T-cell (primary cell): Measurements from ENCODE around the gene KDM5A. TPM values are rescaled to one million over a fixed set of nuclear protein-coding genes. Genes with fewer than 3 reads are reported as not detected.
A peak's percentile ranks its signal among the peaks of the same experiment; 100 is the strongest.
"Not testable (repeated sequence)": the region's sequence is repeated elsewhere in the genome, so short reads cannot be mapped to it uniquely, and the experiment has no call there.

ENCODE experiments used
- ATAC-seq, 4 experiments: fragments of 200-7000 bp in 3 of 4; fragments of 150-1000 bp in 1 of 4; cut with Tn5 transposase; replicated peaks in 1 of 4; 1 replicate in 3 of 4; 2 replicates in 1 of 4; pipeline ENCODE4 v1.10.0; 2021; ENCODE audit warnings: moderate library complexity in 3 of 4, mild to moderate bottlenecking in 2 of 4, moderate number of reproducible peaks in 1 of 4
- CTCF ChIA-PET, 2 donors: fragments of 300-600 bp; sonication (Branson Sonifier 250); formaldehyde crosslinking; loops; one replicate each; lab custom pipeline; 2022; ENCODE audit warnings: antibody characterized with exemption in 2 of 2; lab: Charles Lee
- POLR2A ChIA-PET, 2 donors: fragments of 300-600 bp; sonication (Branson Sonifier 250); formaldehyde crosslinking; loops; one replicate each; lab custom pipeline; 2022; ENCODE audit warnings: antibody characterized with exemption in 2 of 2; lab: Charles Lee
- DNase-seq, 35 experiments: peaks; one replicate each; pipeline versions ENCODE4 v3.0.0 to v3.0.0-alpha.2; 2013 to 2023
- H3K27ac ChIP-seq: one replicate; pipeline ENCODE4 v1.5.1; 2013; ENCODE audit warnings: low read length
- H3K27me3 ChIP-seq, 2 experiments: replicated peaks in 1 of 2; 1 replicate in 1 of 2; 2 replicates in 1 of 2; pipeline versions ENCODE4 v1.6.1 to v1.7.0; 2013; ENCODE audit warnings: low read length in 1 of 2, mixed read lengths in 1 of 2; ENCODE audit not compliant: control insufficient read depth in 2 of 2, insufficient read depth in 2 of 2; ENCODE audit errors: extremely low read depth in 1 of 2
- H3K36me3 ChIP-seq, 2 donors: 1 replicate in 1 of 2; 2 replicates in 1 of 2; pipeline versions ENCODE4 v1.6.1 to v1.7.0; 2013; ENCODE audit warnings: low read length in 1 of 2; ENCODE audit not compliant: control insufficient read depth in 2 of 2, insufficient read depth in 1 of 2; ENCODE audit errors: extremely low read depth in 1 of 2
- H3K4me1 ChIP-seq, 2 experiments: 1 replicate in 1 of 2; 2 replicates in 1 of 2; pipeline versions ENCODE4 v1.6.1 to v1.7.0; 2013; ENCODE audit warnings: low read length in 2 of 2, mixed read lengths in 1 of 2; ENCODE audit not compliant: insufficient read depth in 2 of 2, control insufficient read depth in 1 of 2; ENCODE audit errors: extremely low read depth in 1 of 2
- H3K4me3 ChIP-seq, 2 donors: 1 replicate in 1 of 2; 2 replicates in 1 of 2; pipeline versions ENCODE4 v1.5.1 to v1.7.0; 2013; ENCODE audit warnings: mild to moderate bottlenecking in 2 of 2, low read length in 1 of 2, moderate library complexity in 1 of 2; ENCODE audit not compliant: control insufficient read depth in 1 of 2; ENCODE audit errors: extremely low read depth in 1 of 2
- H3K9me3 ChIP-seq: 2 replicates; pipeline ENCODE4 v1.7.0; 2013
- H3K27ac Mint-ChIP-seq, 2 donors: one replicate each; pipeline ENCODE4 v1.8.0; 2020 to 2021; ENCODE audit warnings: mild to moderate bottlenecking in 2 of 2, mixed read lengths in 2 of 2
- H3K27me3 Mint-ChIP-seq, 2 donors: one replicate each; pipeline ENCODE4 v1.8.0; 2021 to 2022; ENCODE audit warnings: mixed read lengths in 2 of 2
- H3K36me3 Mint-ChIP-seq: one replicate; pipeline ENCODE4 v1.8.0; 2021; ENCODE audit warnings: mixed read lengths
- H3K4me1 Mint-ChIP-seq, 3 donors: one replicate each; pipeline ENCODE4 v1.8.0; 2020 to 2022; ENCODE audit warnings: mixed read lengths in 3 of 3, mild to moderate bottlenecking in 1 of 3
- H3K4me3 Mint-ChIP-seq, 3 donors: one replicate each; pipeline ENCODE4 v1.8.0; 2020 to 2022; ENCODE audit warnings: mild to moderate bottlenecking in 3 of 3, mixed read lengths in 3 of 3, moderate library complexity in 3 of 3
- H3K9me3 Mint-ChIP-seq, 3 donors: one replicate each; pipeline ENCODE4 v1.8.0; 2020 to 2022; ENCODE audit warnings: mixed read lengths in 3 of 3
- WGBS: methylation state at CpG from one replicate; pipeline ENCODE4 v1.1.5; 2013; ENCODE audit warnings: missing lambda C conversion rate; ENCODE audit not compliant: insufficient coverage; 5-methylcytosine and 5-hydroxymethylcytosine counted together
- total RNA-seq, 35 experiments: library from RNA in 6 of 35; stranded (reverse) in 6 of 35; fragments of 120-200 nt in 1 of 35; gene quantifications; one replicate each; pipeline versions ENCODE4 v1.2.1 to v1.2.4 and lab custom pipeline; 2013 to 2026

The KDM5A gene
- total RNA-seq, 5 donors from 2014 or later (not counting 1 experiment from before 2014, with no cell fraction given), result 126 to 157 (median 142) TPM

DNA sequence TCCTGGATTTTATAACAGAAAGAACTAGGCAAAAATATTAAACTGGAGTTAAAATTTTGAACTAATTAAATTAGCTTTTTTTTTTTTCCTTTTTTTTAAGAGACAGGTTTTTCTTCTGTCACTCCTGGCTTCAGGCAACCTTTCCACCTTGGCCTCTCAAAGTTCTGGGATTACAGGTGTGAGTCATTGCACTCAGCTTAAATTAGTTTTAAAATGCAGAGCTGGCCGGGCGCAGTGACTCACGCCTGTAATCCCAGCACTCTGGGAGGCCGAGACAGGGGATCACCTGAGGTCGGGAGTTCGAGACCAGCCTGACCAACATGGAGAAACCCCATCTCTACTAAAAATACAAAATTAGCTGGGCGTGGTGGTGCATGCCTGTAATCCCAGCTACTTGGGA, 39.5 kb downstream of the KDM5A start:
- H3K27ac Mint-ChIP-seq, H3K9me3 ChIP-seq, H3K4me3 Mint-ChIP-seq, H3K27ac ChIP-seq, H3K4me1 ChIP-seq, H3K9me3 Mint-ChIP-seq, H3K27me3 ChIP-seq, DNase-seq, H3K4me3 ChIP-seq, ATAC-seq, H3K27me3 Mint-ChIP-seq: not testable (repeated sequence)
- ChIA-PET POLR2A (interaction anchor here in 1 of 2 donors (0.7 kb wide), 1 partner anchor 217 kb away, joined by 6 read pairs; no protein-coding TSS in a partner anchor), CTCF (interaction anchor here (0.6 kb wide), 2 partner anchors 21 to 23 kb away, joined by 3 to 4 read pairs; no protein-coding TSS in a partner anchor)
- H3K36me3 ChIP-seq, result peaks cover 5 to 46% of the 10 kb centered on the region in 2 donors
- Mint-ChIP-seq H3K4me1 (peaks cover 29 to 39% (median 37%) of the 10 kb centered on the region in 3 donors), H3K36me3 (peaks cover 63% of the 10 kb centered on the region)
- no CpG with 5 or more reads among the region's 7 CpGs for WGBS

GRCh38 chr12:343036-343435, 46.1 kb downstream of the KDM5A start:
- WGBS, result 89% methylated on average over 5 of the region's 7 CpGs
- Mint-ChIP-seq H3K36me3 (peaks cover 66% of the 10 kb centered on the region), H3K4me1 (peaks cover 56 to 62% (median 57%) of the 10 kb centered on the region in 3 donors)
- H3K4me1 ChIP-seq, H3K4me3 ChIP-seq, DNase-seq, H3K27me3 Mint-ChIP-seq, ATAC-seq, H3K27ac ChIP-seq, H3K9me3 ChIP-seq, H3K27ac Mint-ChIP-seq, H3K9me3 Mint-ChIP-seq, H3K27me3 ChIP-seq, H3K4me3 Mint-ChIP-seq, POLR2A ChIA-PET: not testable (repeated sequence)
- CTCF ChIA-PET, result interaction anchor here in 1 of 2 donors (0.6 kb wide), 1 partner anchor 47 kb away, joined by 3 read pairs; no protein-coding TSS in a partner anchor
- H3K36me3 ChIP-seq, result peaks cover 0 to 28% of the 10 kb centered on the region in 2 donors

DNA sequence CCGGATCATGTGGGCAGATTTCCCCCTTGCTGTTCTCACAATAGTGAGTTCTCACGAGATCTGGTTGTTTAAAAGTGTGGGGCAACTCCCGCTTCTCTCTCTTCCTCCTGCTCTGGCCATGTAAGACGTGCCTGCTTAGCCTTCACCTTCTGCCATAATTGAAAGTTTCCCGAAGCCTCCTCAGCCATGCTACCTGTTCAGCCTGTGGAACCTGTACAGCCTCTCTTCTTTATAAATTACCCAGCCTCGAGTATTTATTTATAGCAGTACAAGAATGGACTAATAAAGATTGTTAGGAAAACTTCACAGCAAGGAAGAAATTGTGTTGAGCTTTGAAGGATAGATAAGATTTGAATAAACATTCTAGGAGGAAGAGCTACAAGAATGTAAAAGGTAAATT, 52.1 kb downstream of the KDM5A start:
- DNase-seq, result no peak
- H3K4me1 ChIP-seq, result no peaks in the 10 kb centered on the region
- ChIA-PET POLR2A (no interaction called here), CTCF (no interaction called here)
- 92% methylated on average over 4 of the region's 6 CpGs for whole genome bisulfite sequencing
- H3K36me3 ChIP-seq, result peaks cover 6 to 62% of the 10 kb centered on the region in 2 donors
- peak overlapping the region; percentile 20 to 30 for H3K27ac Mint-ChIP-seq
- H3K27me3 Mint-ChIP-seq, result no peaks in the 10 kb centered on the region
- H3K4me3 ChIP-seq, result no peak overlapping the region
- no peaks in the 10 kb centered on the region for H3K9me3 ChIP-seq
- no peak for ATAC-seq
- H3K27me3 ChIP-seq, result no peaks in the 10 kb centered on the region
- H3K4me3 Mint-ChIP-seq, result no peak overlapping the region
- H3K9me3 Mint-ChIP-seq, result no peaks in the 10 kb centered on the region
- peaks cover 27 to 34% (median 32%) of the 10 kb centered on the region in 3 donors for H3K4me1 Mint-ChIP-seq
- peaks cover 57% of the 10 kb centered on the region for H3K36me3 Mint-ChIP-seq
- no peak overlapping the region for H3K27ac ChIP-seq

GRCh38 chr12:334125-334524, 55.0 kb downstream of the KDM5A start:
- no peaks in the 10 kb centered on the region for H3K27me3 Mint-ChIP-seq
- no CpG with 5 or more reads among the region's 1 CpG for WGBS

DNA sequence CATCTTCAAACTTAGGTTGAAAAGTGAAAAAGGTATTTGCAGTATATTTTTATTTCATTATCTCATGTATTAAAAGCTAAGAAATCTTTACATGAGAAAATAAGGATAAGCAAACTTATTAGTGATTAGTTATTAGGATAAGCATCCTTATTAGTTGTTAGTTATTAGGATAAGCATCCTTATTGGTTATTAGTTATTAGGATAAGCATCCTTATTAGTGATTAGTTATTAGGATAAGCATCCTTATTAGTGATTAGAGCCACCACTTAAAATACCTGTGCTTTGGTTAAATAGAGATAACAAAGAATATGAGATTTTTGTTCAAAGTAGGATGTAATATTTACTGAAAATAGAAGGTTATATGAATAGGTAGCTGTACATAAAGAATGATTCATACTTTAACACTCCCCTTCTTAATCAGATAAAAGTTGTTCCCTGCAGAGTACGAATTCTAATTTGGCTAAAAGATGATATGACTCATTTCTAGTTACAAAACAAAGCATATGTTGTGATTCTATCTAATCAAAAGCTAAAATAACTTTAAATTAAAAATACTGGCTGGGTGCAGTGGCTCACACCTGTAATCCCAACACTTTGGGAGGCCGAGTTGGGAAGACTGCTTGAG, 56.4 kb downstream of the KDM5A start:
- H3K4me1 ChIP-seq, result no peaks in the 10 kb centered on the region
- 100% methylated on average over 1 of the region's 2 CpGs for WGBS
- ATAC-seq (no peak), DNase-seq (no peak)
- no peak overlapping the region for H3K4me3 ChIP-seq
- Mint-ChIP-seq H3K9me3 (no peaks in the 10 kb centered on the region), H3K4me1 (peaks cover 19 to 26% (median 22%) of the 10 kb centered on the region in 3 donors), H3K27me3 (no peaks in the 10 kb centered on the region), H3K36me3 (peaks cover 60% of the 10 kb centered on the region), H3K4me3 (no peak overlapping the region), H3K27ac (peak overlapping the region in 1 of 2 donors; percentile 8)
- no peak overlapping the region for H3K27ac ChIP-seq
- H3K9me3 ChIP-seq, result no peaks in the 10 kb centered on the region
- ChIA-PET CTCF (no interaction called here), POLR2A (interaction anchor here in 1 of 2 donors (0.5 kb wide), 1 partner anchor 9 kb away, joined by 3 read pairs; no protein-coding TSS in a partner anchor)
- H3K27me3 ChIP-seq, result no peaks in the 10 kb centered on the region
- peaks cover 6 to 65% of the 10 kb centered on the region in 2 donors for H3K36me3 ChIP-seq

More at GRCh38 chr12:334125-334524, 55.0 kb downstream of the KDM5A start:
- Mint-ChIP-seq H3K4me3 (no peak overlapping the region), H3K27ac (no peak overlapping the region), H3K9me3 (no peaks in the 10 kb centered on the region), H3K4me1 (peaks cover 19 to 30% (median 22%) of the 10 kb centered on the region in 3 donors), H3K36me3 (peaks cover 60% of the 10 kb centered on the region)
- POLR2A ChIA-PET, result no interaction called here
- Histone ChIP-seq H3K4me3 (no peak overlapping the region), H3K36me3 (peaks cover 6 to 67% of the 10 kb centered on the region in 2 donors), H3K4me1 (no peaks in the 10 kb centered on the region), H3K27ac (no peak overlapping the region), H3K9me3 (no peaks in the 10 kb centered on the region), H3K27me3 (no peaks in the 10 kb centered on the region)
- CTCF ChIA-PET, result interaction anchor here in 1 of 2 donors (1.0 kb wide), 1 partner anchor 18 kb away, joined by 3 read pairs; no protein-coding TSS in a partner anchor
- ATAC-seq (no peak), DNase-seq (no peak)

DNA sequence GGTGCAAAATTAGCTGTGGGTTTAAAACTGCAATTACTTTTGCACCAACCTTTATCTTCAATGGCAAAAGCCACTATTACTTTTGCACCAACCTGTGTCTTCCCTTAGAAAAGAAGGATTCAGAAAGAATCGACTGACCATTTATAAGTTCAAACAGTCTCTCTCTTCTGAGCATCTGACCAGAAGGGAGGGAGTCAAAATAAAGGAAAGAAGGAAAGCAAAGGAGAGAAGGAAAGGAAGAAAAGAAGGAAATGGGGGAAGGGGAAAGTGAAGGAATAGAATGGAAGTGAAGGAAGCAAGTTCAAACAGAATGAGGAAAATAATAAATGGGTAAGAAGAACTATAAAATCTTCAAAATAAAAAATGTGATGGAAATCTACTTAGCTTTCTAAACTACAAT, 57.8 kb downstream of the KDM5A start:
- no peaks in the 10 kb centered on the region for H3K9me3 ChIP-seq
- H3K36me3 ChIP-seq, result peaks cover 6 to 66% of the 10 kb centered on the region in 2 donors
- H3K27me3 Mint-ChIP-seq, result no peaks in the 10 kb centered on the region
- H3K4me3 Mint-ChIP-seq, result no peak overlapping the region
- no peaks in the 10 kb centered on the region for H3K4me1 ChIP-seq
- H3K9me3 Mint-ChIP-seq, result no peaks in the 10 kb centered on the region
- WGBS, result no CpG with 5 or more reads among the region's 1 CpG
- no peaks in the 10 kb centered on the region for H3K27me3 ChIP-seq
- H3K36me3 Mint-ChIP-seq, result peaks cover 60% of the 10 kb centered on the region
- H3K4me3 ChIP-seq, result no peak overlapping the region
- ATAC-seq (no peak), DNase-seq (no peak)
- peaks cover 15 to 19% (median 16%) of the 10 kb centered on the region in 3 donors for H3K4me1 Mint-ChIP-seq
- CTCF ChIA-PET, result no interaction called here
- peak overlapping the region in 1 of 2 donors; percentile 44 for H3K27ac Mint-ChIP-seq
- POLR2A ChIA-PET, result no interaction called here
- no peak overlapping the region for H3K27ac ChIP-seq
